HG03520 (cell line): ENCODE results near the gene BRD7.

Experiments
- ATAC-seq: cut with Tn5 transposase; IDR thresholded peaks from one replicate; pipeline ENCODE4 v1.9.1; 2021; ENCODE audit warnings: mild to moderate bottlenecking, moderate library complexity; ENCODE audit not compliant: unreplicated experiment

The BRD7 gene

GRCh38 chr16:50275428-50276325, 93.1 kb downstream of the BRD7 start:
- no peak for ATAC-seq

- no peak for ATAC-seq
Measured at GRCh38 chr16:50275098-50275415, 93.7 kb downstream of the BRD7 start.

GRCh38 chr16:50274326-50275097, 94.3 kb downstream of the BRD7 start:
- ATAC-seq: peak; percentile 37

- ATAC-seq: peak; percentile 64
Measured at GRCh38 chr16:50273888-50274325, 94.9 kb downstream of the BRD7 start.

GRCh38 chr16:50273382-50273690, 95.5 kb downstream of the BRD7 start:
- no peak for ATAC-seq

- ATAC-seq: no peak
Measured at GRCh38 chr16:50272687-50273381, 96.0 kb downstream of the BRD7 start.

GRCh38 chr16:50272111-50272571, 96.6 kb downstream of the BRD7 start:
- ATAC-seq: no peak

GRCh38 chr16:50271148-50272041, 97.4 kb downstream of the BRD7 start:
- ATAC-seq: no peak

- ATAC-seq: no peak
Measured at GRCh38 chr16:50270510-50271147, 98.2 kb downstream of the BRD7 start.

GRCh38 chr16:50269769-50270509, 98.8 kb downstream of the BRD7 start:
- no peak for ATAC-seq

- no peak for ATAC-seq
Measured at GRCh38 chr16:50269061-50269705, 99.6 kb downstream of the BRD7 start.

GRCh38 chr16:50268352-50268751, 100.4 kb downstream of the BRD7 start:
- no peak for ATAC-seq

GRCh38 chr16:50267651-50268050, 101.1 kb downstream of the BRD7 start:
- ATAC-seq: no peak

- ATAC-seq: no peak
Measured at GRCh38 chr16:50267151-50267631, 101.6 kb downstream of the BRD7 start.

- peak; percentile 82 for ATAC-seq
Measured at GRCh38 chr16:50266337-50267091, 102.3 kb downstream of the BRD7 start, which contains the start of gene ADCY7. TSS of gene ADCY7 (plus strand) at chr16:50266551. CDS start at chr16:50288180, 21,629 bp downstream.
